ENCODE data around the gene CKB. TPM values are rescaled to one million over a fixed set of nuclear protein-coding genes. Genes with fewer than 3 reads are reported as not detected.

Gene CKB
- polyA plus RNA-seq, 3 donors, result 0.76 to 12.5 (median 2.7) TPM

- Histone ChIP-seq H3K4me2 (replicated peaks; ENCODE audit: extremely low read depth, low read length, poor library complexity, severe bottlenecking) (no peak overlapping the region), H3K4me1 (ENCODE audit: control insufficient read depth in 1 of 2, insufficient read depth in 2 of 2, low read length in 2 of 2) (no peaks in the 10 kb centered on the region), H3K79me2 (ENCODE audit: insufficient read depth, low read length) (no peaks in the 10 kb centered on the region), H3K9ac (ENCODE audit: insufficient read depth, low read length, poor library complexity, severe bottlenecking) (no peak overlapping the region), H3K27ac (ENCODE audit: low read depth in 1 of 2, low read length in 2 of 2) (no peak overlapping the region), H3K27me3 (ENCODE audit: control insufficient read depth in 2 of 2, insufficient read depth in 2 of 2, low read length in 2 of 2) (peaks cover 0 to 5% of the 10 kb centered on the region in 2 donors), H3K9me3 (replicated peaks in 1 of 2; ENCODE audit: control insufficient read depth in 1 of 2, insufficient read depth in 1 of 2, low read length in 2 of 2) (no peaks in the 10 kb centered on the region), H4K20me1 (ENCODE audit: insufficient read depth, low read length) (peaks cover 20% of the 10 kb centered on the region), H3K4me3 (replicated peaks in 1 of 3; ENCODE audit: low read depth in 2 of 3, low read length in 3 of 3) (no peak overlapping the region), H3K36me3 (replicated peaks in 1 of 2; ENCODE audit: control insufficient read depth in 1 of 2, insufficient read depth in 2 of 2, low read length in 2 of 2) (no peaks in the 10 kb centered on the region), H2AFZ (ENCODE audit: insufficient read depth, low read depth, low read length, poor library complexity, severe bottlenecking) (no peak overlapping the region)
- Mint-ChIP-seq H3K4me3 (no peak overlapping the region), H3K27me3 (ENCODE audit: low read depth in 3 of 3) (peaks cover 4 to 39% (median 9%) of the 10 kb centered on the region in 3 donors), H3K9me3 (no peaks in the 10 kb centered on the region), H3K27ac (no peak overlapping the region), H3K36me3 (no peaks in the 10 kb centered on the region), H3K4me1 (no peaks in the 10 kb centered on the region)
- intact Hi-C loops (cut with micrococcal nuclease), result no loop called here
- DNase-seq, result no peak
- WGBS (ENCODE audit: insufficient coverage), result 91% methylated on average over 8 of the region's 10 CpGs
- TF ChIP-seq, protein P1, sequence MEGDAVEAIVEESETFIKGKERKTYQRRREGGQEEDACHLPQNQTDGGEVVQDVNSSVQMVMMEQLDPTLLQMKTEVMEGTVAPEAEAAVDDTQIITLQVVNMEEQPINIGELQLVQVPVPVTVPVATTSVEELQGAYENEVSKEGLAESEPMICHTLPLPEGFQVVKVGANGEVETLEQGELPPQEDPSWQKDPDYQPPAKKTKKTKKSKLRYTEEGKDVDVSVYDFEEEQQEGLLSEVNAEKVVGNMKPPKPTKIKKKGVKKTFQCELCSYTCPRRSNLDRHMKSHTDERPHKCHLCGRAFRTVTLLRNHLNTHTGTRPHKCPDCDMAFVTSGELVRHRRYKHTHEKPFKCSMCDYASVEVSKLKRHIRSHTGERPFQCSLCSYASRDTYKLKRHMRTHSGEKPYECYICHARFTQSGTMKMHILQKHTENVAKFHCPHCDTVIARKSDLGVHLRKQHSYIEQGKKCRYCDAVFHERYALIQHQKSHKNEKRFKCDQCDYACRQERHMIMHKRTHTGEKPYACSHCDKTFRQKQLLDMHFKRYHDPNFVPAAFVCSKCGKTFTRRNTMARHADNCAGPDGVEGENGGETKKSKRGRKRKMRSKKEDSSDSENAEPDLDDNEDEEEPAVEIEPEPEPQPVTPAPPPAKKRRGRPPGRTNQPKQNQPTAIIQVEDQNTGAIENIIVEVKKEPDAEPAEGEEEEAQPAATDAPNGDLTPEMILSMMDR (IDR thresholded peaks at IDR 0.05), result no peak
These were observed 20.5 kb upstream of the CKB start for GRCh38 chr14:103543140-103543539.

- no peak overlapping the region for H3K4me3 ChIP-seq (replicated peaks in 1 of 3; ENCODE audit: low read depth in 2 of 3, low read length in 3 of 3)
- no peaks in the 10 kb centered on the region for H3K9me3 ChIP-seq (replicated peaks in 1 of 2; ENCODE audit: control insufficient read depth in 1 of 2, insufficient read depth in 1 of 2, low read length in 2 of 2)
- H3K4me1 ChIP-seq (ENCODE audit: control insufficient read depth in 1 of 2, insufficient read depth in 2 of 2, low read length in 2 of 2), result no peaks in the 10 kb centered on the region
- H4K20me1 ChIP-seq (ENCODE audit: insufficient read depth, low read length), result peaks cover 21% of the 10 kb centered on the region
- TF ChIP-seq, protein P1 (IDR thresholded peaks at IDR 0.05), result no peak
- H2AFZ ChIP-seq (ENCODE audit: insufficient read depth, low read depth, low read length, poor library complexity, severe bottlenecking), result no peak overlapping the region
- H3K27me3 Mint-ChIP-seq (ENCODE audit: low read depth in 3 of 3), result peaks cover 6 to 40% (median 9%) of the 10 kb centered on the region in 3 donors
- H3K9me3 Mint-ChIP-seq, result no peaks in the 10 kb centered on the region
- no peak overlapping the region for H3K27ac ChIP-seq (ENCODE audit: low read depth in 1 of 2, low read length in 2 of 2)
- H3K36me3 ChIP-seq (replicated peaks in 1 of 2; ENCODE audit: control insufficient read depth in 1 of 2, insufficient read depth in 2 of 2, low read length in 2 of 2), result no peaks in the 10 kb centered on the region
- H3K4me2 ChIP-seq (replicated peaks; ENCODE audit: extremely low read depth, low read length, poor library complexity, severe bottlenecking), result no peak overlapping the region
- 59% methylated on average over 12 of the region's 18 CpGs for WGBS (ENCODE audit: insufficient coverage)
- intact Hi-C loops (cut with micrococcal nuclease), result no loop called here
- H3K79me2 ChIP-seq (ENCODE audit: insufficient read depth, low read length), result no peaks in the 10 kb centered on the region
- H3K27me3 ChIP-seq (ENCODE audit: control insufficient read depth in 2 of 2, insufficient read depth in 2 of 2, low read length in 2 of 2), result peaks cover 0 to 5% of the 10 kb centered on the region in 2 donors
- no peak overlapping the region for H3K27ac Mint-ChIP-seq
- no peak for DNase-seq
- H3K4me3 Mint-ChIP-seq, result no peak overlapping the region
- no peak overlapping the region for H3K9ac ChIP-seq (ENCODE audit: insufficient read depth, low read length, poor library complexity, severe bottlenecking)
- no peaks in the 10 kb centered on the region for H3K4me1 Mint-ChIP-seq
- no peaks in the 10 kb centered on the region for H3K36me3 Mint-ChIP-seq
These were observed 20.0 kb upstream of the CKB start for GRCh38 chr14:103542605-103543088.
